Measurements from ENCODE around the gene CYP4Z1. TPM values are rescaled to one million over a fixed set of nuclear protein-coding genes. Genes with fewer than 3 reads are reported as not detected.

CYP4Z1 gene
- total and polyA plus RNA-seq, 2 experiments from 2014 or later: not detected

DNA sequence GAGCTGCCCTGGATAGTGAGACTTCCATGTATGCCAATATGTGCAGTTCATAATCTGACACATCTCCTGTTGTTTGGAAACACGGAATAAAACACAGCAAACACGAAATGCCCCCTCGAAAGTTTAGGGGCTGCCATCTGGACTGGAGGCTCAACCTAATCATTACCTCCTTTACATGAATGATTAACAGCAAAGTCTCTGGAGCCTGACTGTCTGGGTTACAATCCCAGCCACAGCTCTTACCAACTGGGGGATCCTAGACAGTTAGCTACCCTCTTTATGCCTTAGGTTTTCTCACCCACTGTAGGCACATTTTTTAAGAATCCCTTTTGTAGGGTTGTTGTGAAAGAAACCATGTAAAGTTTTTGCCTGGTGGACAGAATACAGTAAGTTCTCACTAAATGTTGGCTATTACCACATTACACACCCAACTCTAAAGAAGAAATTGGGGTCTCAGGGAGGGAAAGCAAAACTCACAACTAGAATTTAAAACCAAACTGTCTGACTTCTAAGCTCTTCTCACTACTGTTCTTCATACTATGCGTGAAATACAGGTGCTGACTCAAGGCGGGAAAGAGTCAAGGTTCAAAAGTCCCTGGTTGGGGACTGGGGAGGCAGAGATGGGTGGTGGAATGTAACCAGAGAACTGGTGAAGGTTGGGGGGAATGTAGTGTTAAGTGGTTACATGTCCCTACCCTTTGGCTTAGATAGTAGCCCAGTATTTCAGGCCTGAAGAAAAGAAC lies 94.4 kb downstream of the CYP4Z1 start:
- H3K27me3 ChIP-seq (replicated peaks; ENCODE audit: insufficient read depth): no peaks in the 10 kb centered on the region
- no peak overlapping the region for H3K9ac ChIP-seq
- in situ Hi-C loops (cut with MboI): no loop called here
- H3K79me2 ChIP-seq (ENCODE audit: insufficient read depth): no peaks in the 10 kb centered on the region
- no peak overlapping the region for H3K4me2 ChIP-seq (ENCODE audit: unreplicated experiment)
- no peaks in the 10 kb centered on the region for H3F3A ChIP-seq (ENCODE audit: insufficient read depth)
- no peaks in the 10 kb centered on the region for H3K9me2 ChIP-seq (ENCODE audit: insufficient read depth)
- no peaks in the 10 kb centered on the region for H3K36me3 ChIP-seq (ENCODE audit: low read depth)
- WGBS, 2 experiments (ENCODE audit: low coverage in 1 of 2, low lambda C conversion rate in 2 of 2, missing lambda C conversion rate in 2 of 2): 32% methylated on average over 5 of the region's 5 CpGs
- no peak for TF ChIP-seq EZH2 (IDR thresholded peaks at IDR 0.05; ENCODE audit: insufficient read depth, poor library complexity, severe bottlenecking)
- no peak for TF ChIP-seq EZH2phosphoT487 (IDR thresholded peaks at IDR 0.05; ENCODE audit: insufficient read depth, low read depth)
- no peak overlapping the region for H2AFZ ChIP-seq
- H4K20me1 ChIP-seq (ENCODE audit: insufficient read depth): no peaks in the 10 kb centered on the region
- H3K27ac ChIP-seq: no peak overlapping the region
- no peak for DNase-seq
- no peaks in the 10 kb centered on the region for H3K9me3 ChIP-seq (ENCODE audit: low read depth)
- H3K4me1 ChIP-seq (ENCODE audit: insufficient read depth): no peaks in the 10 kb centered on the region
- no peak overlapping the region for H3K4me3 ChIP-seq

DNA sequence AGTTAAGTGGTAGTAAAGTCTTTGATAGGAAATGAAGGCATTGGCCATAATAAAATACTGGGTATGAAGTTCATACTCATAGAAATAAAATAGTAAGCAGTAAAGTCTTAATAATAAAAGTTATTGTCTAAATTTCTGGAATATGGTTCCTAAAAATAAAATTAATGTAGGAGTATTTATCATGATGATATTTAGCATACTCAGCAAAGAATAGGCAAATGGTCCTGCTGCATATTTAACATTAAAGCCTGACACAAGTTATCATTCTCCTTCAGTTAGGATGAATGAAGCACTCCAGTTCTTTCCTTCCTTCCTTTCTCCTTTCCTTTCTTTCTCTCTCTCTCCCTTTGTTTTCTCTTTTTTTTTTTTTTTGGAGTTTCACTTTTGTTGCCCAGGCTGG lies 97.5 kb downstream of the CYP4Z1 start:
- Histone ChIP-seq H3K9me2 (ENCODE audit: insufficient read depth) (no peaks in the 10 kb centered on the region), H3K9ac (no peak overlapping the region), H3K4me1 (ENCODE audit: insufficient read depth) (no peaks in the 10 kb centered on the region), H3F3A (ENCODE audit: insufficient read depth) (no peaks in the 10 kb centered on the region), H3K36me3 (ENCODE audit: low read depth) (no peaks in the 10 kb centered on the region), H3K9me3 (ENCODE audit: low read depth) (no peaks in the 10 kb centered on the region), H3K27me3 (replicated peaks; ENCODE audit: insufficient read depth) (no peaks in the 10 kb centered on the region), H3K79me2 (ENCODE audit: insufficient read depth) (no peaks in the 10 kb centered on the region), H2AFZ (no peak overlapping the region), H3K4me2 (ENCODE audit: unreplicated experiment) (no peak overlapping the region), H3K27ac (no peak overlapping the region), H4K20me1 (ENCODE audit: insufficient read depth) (no peaks in the 10 kb centered on the region), H3K4me3 (no peak overlapping the region)
- no peak for TF ChIP-seq EZH2phosphoT487 (IDR thresholded peaks at IDR 0.05; ENCODE audit: insufficient read depth, low read depth)
- no peak for TF ChIP-seq EZH2 (IDR thresholded peaks at IDR 0.05; ENCODE audit: insufficient read depth, poor library complexity, severe bottlenecking)
- in situ Hi-C loops (cut with MboI): no loop called here
- no peak for DNase-seq

Other genes starting within 250 kb of the CYP4Z1 start
- gene CYP4A11, start 125.8 kb upstream of the CYP4Z1 start, total RNA-seq (2014; rRNA removed; shearing (Covaris generic)): not detected in 2 replicates
- gene CYP4A11, start 125.8 kb upstream of the CYP4Z1 start, polyA plus RNA-seq (2016; fragmentation: Nextera tagmentation; extraction: Ambion mirVana): not detected in 2 replicates
- not detected in 2 replicates for gene CYP4X1, start 43.6 kb upstream of the CYP4Z1 start, total RNA-seq (2014; rRNA removed; shearing (Covaris generic))
- not detected in 2 replicates for gene CYP4X1, start 43.6 kb upstream of the CYP4Z1 start, polyA plus RNA-seq (2016; fragmentation: Nextera tagmentation; extraction: Ambion mirVana)
- gene CYP4A22, start 70.2 kb downstream of the CYP4Z1 start, total RNA-seq (2014; rRNA removed; shearing (Covaris generic)): not detected in 2 replicates
- gene CYP4A22, start 70.2 kb downstream of the CYP4Z1 start, polyA plus RNA-seq (2016; fragmentation: Nextera tagmentation; extraction: Ambion mirVana): not detected in 2 replicates
- not detected in 2 replicates for gene PDZK1IP1, start 122.8 kb downstream of the CYP4Z1 start, total RNA-seq (2014; rRNA removed; shearing (Covaris generic))
- not detected in 2 replicates for gene PDZK1IP1, start 122.8 kb downstream of the CYP4Z1 start, polyA plus RNA-seq (2016; fragmentation: Nextera tagmentation; extraction: Ambion mirVana)
- not detected in 2 replicates for gene TAL1, start 165.0 kb downstream of the CYP4Z1 start, total RNA-seq (2014; rRNA removed; shearing (Covaris generic))
- gene TAL1, start 165.0 kb downstream of the CYP4Z1 start, polyA plus RNA-seq (2016; fragmentation: Nextera tagmentation; extraction: Ambion mirVana): not detected in 2 replicates
- 10.0 and 17.1 TPM in 2 replicates for gene STIL, start 246.9 kb downstream of the CYP4Z1 start, total RNA-seq (2014; rRNA removed; shearing (Covaris generic))
- 5.6 and 7.2 TPM in 2 replicates for gene STIL, start 246.9 kb downstream of the CYP4Z1 start, polyA plus RNA-seq (2016; fragmentation: Nextera tagmentation; extraction: Ambion mirVana)